Naive thymus-derived CD4-positive, alpha-beta T cell (primary cell): Measurements from ENCODE around the gene USP9X. TPM values are rescaled to one million over a fixed set of nuclear protein-coding genes. Genes with fewer than 3 reads are reported as not detected.
A peak's percentile ranks its signal among the peaks of the same experiment; 100 is the strongest.
"Not testable (repeated sequence)": the region's sequence is repeated elsewhere in the genome, so short reads cannot be mapped to it uniquely, and the experiment has no call there.

Experiments used
- ATAC-seq: fragments of 150-1000 bp; cut with Tn5 transposase; 2 replicates; pipeline ENCODE4 v1.10.0; 2021; ENCODE audit warnings: mild to moderate bottlenecking, moderate library complexity
- CTCF ChIA-PET: fragments of 350-600 bp; sonication (Branson Sonifier 250); formaldehyde crosslinking; loops from one replicate; lab custom pipeline; 2021; ENCODE audit warnings: antibody characterized with exemption; lab: Charles Lee
- POLR2A ChIA-PET: fragments of 350-600 bp; sonication (Branson Sonifier 250); formaldehyde crosslinking; loops from one replicate; lab custom pipeline; 2021; ENCODE audit warnings: antibody characterized with exemption, inconsistent platforms; lab: Charles Lee
- DNase-seq, 9 donors: peaks; one replicate each; pipeline versions ENCODE4 v3.0.0 to v3.0.0-alpha.2; 2020 to 2022; ENCODE audit warnings: mixed read lengths in 1 of 9
- H3K27ac ChIP-seq: one replicate; pipeline ENCODE4 v1.7.0; 2013; ENCODE audit warnings: mild to moderate bottlenecking, low read depth, low read length, moderate library complexity
- H3K27me3 ChIP-seq, 2 donors: one replicate each; pipeline ENCODE4 v1.7.0; 2013; ENCODE audit warnings: low read length in 2 of 2, mild to moderate bottlenecking in 2 of 2, moderate library complexity in 2 of 2; ENCODE audit not compliant: control insufficient read depth in 2 of 2, insufficient read depth in 2 of 2
- H3K36me3 ChIP-seq, 3 experiments: 1 replicate in 2 of 3; 2 replicates in 1 of 3; pipeline ENCODE4 v1.7.0; 2013; ENCODE audit warnings: low read length in 3 of 3, mild to moderate bottlenecking in 3 of 3, moderate library complexity in 1 of 3; ENCODE audit not compliant: insufficient read depth in 3 of 3, control insufficient read depth in 2 of 3
- H3K4me1 ChIP-seq, 2 donors: one replicate each; pipeline ENCODE4 v1.7.0; 2013; ENCODE audit warnings: low read length in 2 of 2, mild to moderate bottlenecking in 2 of 2, moderate library complexity in 1 of 2; ENCODE audit not compliant: control insufficient read depth in 2 of 2, insufficient read depth in 2 of 2
- H3K4me3 ChIP-seq: 2 replicates; pipeline ENCODE4 v1.7.0; 2013; ENCODE audit warnings: mild to moderate bottlenecking, low read length
- H3K9me3 ChIP-seq, 3 experiments: 1 replicate in 2 of 3; 2 replicates in 1 of 3; pipeline ENCODE4 v1.7.0; 2013; ENCODE audit warnings: low read length in 3 of 3; ENCODE audit not compliant: control insufficient read depth in 2 of 3
- H3K27ac Mint-ChIP-seq, 9 donors: one replicate each; pipeline ENCODE4 v1.8.0; 2020 to 2022; ENCODE audit warnings: mixed read lengths in 9 of 9, mild to moderate bottlenecking in 8 of 9, moderate library complexity in 5 of 9, inconsistent platforms in 2 of 9
- H3K27me3 Mint-ChIP-seq, 5 donors: one replicate each; pipeline ENCODE4 v1.8.0; 2021 to 2022; ENCODE audit warnings: mixed read lengths in 5 of 5, mild to moderate bottlenecking in 1 of 5
- H3K36me3 Mint-ChIP-seq, 5 donors: one replicate each; pipeline ENCODE4 v1.8.0; 2020 to 2022; ENCODE audit warnings: mixed read lengths in 5 of 5, mild to moderate bottlenecking in 3 of 5, inconsistent platforms in 1 of 5
- H3K4me1 Mint-ChIP-seq, 7 donors: one replicate each; pipeline ENCODE4 v1.8.0; 2020 to 2022; ENCODE audit warnings: mixed read lengths in 7 of 7, mild to moderate bottlenecking in 3 of 7, inconsistent platforms in 1 of 7
- H3K4me3 Mint-ChIP-seq, 10 donors: one replicate each; pipeline ENCODE4 v1.8.0; 2020 to 2022; ENCODE audit warnings: mild to moderate bottlenecking in 10 of 10, mixed read lengths in 10 of 10, moderate library complexity in 6 of 10, inconsistent platforms in 2 of 10
- H3K9me3 Mint-ChIP-seq, 11 donors: one replicate each; pipeline ENCODE4 v1.8.0; 2020 to 2022; ENCODE audit warnings: mixed read lengths in 11 of 11, mild to moderate bottlenecking in 4 of 11, inconsistent platforms in 1 of 11, moderate library complexity in 1 of 11
- intact Hi-C, 2 donors: fragments of 100-400 bp; cut with micrococcal nuclease; formaldehyde crosslinking; loops; one replicate each; pipeline ENCODE4 v1.15.1; 2023
- polyA plus RNA-seq, 2 donors: library from polyadenylated mRNA; unstranded; fragments of 300-500 nt; fragmentation: Illumina TruSeq; gene quantifications; one replicate each; pipeline ENCODE4 v1.2.3, GENCODE V29; 2021
- total RNA-seq, 6 experiments: library from RNA in 5 of 6; stranded (reverse) in 5 of 6; gene quantifications; 1 replicate in 5 of 6; 2 replicates in 1 of 6; pipeline ENCODE4 v1.2.3 and lab custom pipeline; 2021 to 2026

USP9X gene
- total and polyA plus RNA-seq, 7 experiments from 2014 or later, result 22.6 to 79.5 (median 68.9) TPM

- peaks cover 0 to 8% (median 0%) of the 10 kb centered on the region in 5 donors for H3K36me3 Mint-ChIP-seq
- DNase-seq (no peak), ATAC-seq (no peak)
- no peaks in the 10 kb centered on the region for H3K27me3 Mint-ChIP-seq
- H3K27ac ChIP-seq, result no peak overlapping the region
- H3K4me1 ChIP-seq, result peaks cover 3 to 27% of the 10 kb centered on the region in 2 donors
- H3K4me3 Mint-ChIP-seq, result peak overlapping the region in 8 of 10 donors; percentile 1 to 86 (median 50)
- no peaks in the 10 kb centered on the region for H3K9me3 ChIP-seq
- ChIA-PET CTCF (no interaction called here), POLR2A (interaction anchor here (1.6 kb wide), 1 partner anchor 11 kb away, joined by 5 read pairs; no protein-coding TSS in a partner anchor)
- H3K36me3 ChIP-seq, result no peaks in the 10 kb centered on the region
- H3K27ac Mint-ChIP-seq, result peak overlapping the region in 3 of 9 donors; percentile 56 to 85 (median 79)
- H3K4me3 ChIP-seq, result no peak overlapping the region
- H3K9me3 Mint-ChIP-seq, result no peaks in the 10 kb centered on the region
- intact Hi-C loops, result loop anchor here in 1 of 2 donors (1.0 kb wide), 1 partner anchor 8 kb away; no protein-coding TSS in a partner anchor
- peaks cover 22 to 97% (median 75%) of the 10 kb centered on the region in 7 donors for H3K4me1 Mint-ChIP-seq
- H3K27me3 ChIP-seq, result no peaks in the 10 kb centered on the region
Observed at GRCh38 chrX:41097326-41097725, 12.1 kb downstream of the USP9X start.

GRCh38 chrX:41100200-41100599 is 15.0 kb downstream of the USP9X start:
- no peaks in the 10 kb centered on the region for H3K9me3 Mint-ChIP-seq
- H3K27ac Mint-ChIP-seq, result peak overlapping the region in 4 of 9 donors; percentile 3 to 66 (median 34)
- Histone ChIP-seq H3K4me1 (peaks cover 3 to 12% of the 10 kb centered on the region in 2 donors), H3K36me3 (no peaks in the 10 kb centered on the region), H3K9me3 (no peaks in the 10 kb centered on the region), H3K27me3 (no peaks in the 10 kb centered on the region), H3K4me3 (no peak overlapping the region), H3K27ac (no peak overlapping the region)
- ChIA-PET POLR2A (interaction anchor here (1.3 kb wide), 1 partner anchor 16 kb away, joined by 3 read pairs; no protein-coding TSS in a partner anchor), CTCF (no interaction called here)
- DNase-seq (no peak), ATAC-seq (no peak)
- H3K27me3 Mint-ChIP-seq, result no peaks in the 10 kb centered on the region
- peak overlapping the region in 5 of 10 donors; percentile 5 to 37 (median 21) for H3K4me3 Mint-ChIP-seq
- H3K36me3 Mint-ChIP-seq, result peaks cover 0 to 5% (median 0%) of the 10 kb centered on the region in 5 donors
- intact Hi-C loops, result no loop called here
- H3K4me1 Mint-ChIP-seq, result peaks cover 21 to 94% (median 65%) of the 10 kb centered on the region in 7 donors

GRCh38 chrX:41100819-41101218 is 15.6 kb downstream of the USP9X start:
- H3K4me1 ChIP-seq, result peaks cover 6 to 7% of the 10 kb centered on the region in 2 donors
- Mint-ChIP-seq H3K4me1 (peaks cover 17 to 94% (median 65%) of the 10 kb centered on the region in 7 donors), H3K4me3 (peak overlapping the region in 2 of 10 donors; percentile 5 to 12), H3K36me3 (peaks cover 0 to 5% (median 0%) of the 10 kb centered on the region in 5 donors), H3K27ac (no peak overlapping the region), H3K27me3 (no peaks in the 10 kb centered on the region), H3K9me3 (no peaks in the 10 kb centered on the region)
- ChIA-PET CTCF (no interaction called here), POLR2A (interaction anchor here (1.3 kb wide), 1 partner anchor 15 kb away, joined by 3 read pairs; no protein-coding TSS in a partner anchor)
- no peaks in the 10 kb centered on the region for H3K36me3 ChIP-seq
- no peak for DNase-seq
- no peaks in the 10 kb centered on the region for H3K9me3 ChIP-seq
- intact Hi-C loops, result no loop called here
- H3K27me3 ChIP-seq, result no peaks in the 10 kb centered on the region
- H3K4me3 ChIP-seq, result no peak overlapping the region
- no peak for ATAC-seq
- H3K27ac ChIP-seq, result no peak overlapping the region

- POLR2A ChIA-PET, result no interaction called here
Observed at GRCh38 chrX:41105005-41105404, 19.8 kb downstream of the USP9X start.

DNA sequence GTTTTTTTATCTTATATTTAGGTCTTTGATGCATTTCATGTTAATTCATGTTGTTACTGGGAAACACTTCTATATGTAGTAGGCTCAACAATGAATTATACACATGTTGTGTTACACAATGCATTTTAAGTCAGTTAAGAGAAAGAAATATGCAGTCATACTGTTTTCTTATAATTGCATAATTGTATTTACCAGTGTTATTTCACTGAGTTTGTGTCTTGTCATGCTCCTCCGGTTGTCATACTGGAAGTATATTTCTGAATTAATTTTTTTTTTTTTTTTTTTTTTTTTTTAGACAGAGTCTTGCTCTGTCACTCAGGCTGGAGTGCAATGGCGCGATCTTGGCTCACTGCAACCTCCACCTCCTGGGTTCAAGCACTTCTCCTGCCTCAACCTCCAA is 21.0 kb downstream of the USP9X start:
- POLR2A ChIA-PET, result interaction anchor here (0.6 kb wide), 1 partner anchor 23 kb away, joined by 3 read pairs; no protein-coding TSS in a partner anchor
- Mint-ChIP-seq H3K4me3 (peak overlapping the region in 1 of 10 donors; percentile 2), H3K36me3 (peaks cover 5 to 15% (median 9%) of the 10 kb centered on the region in 5 donors), H3K27ac (peak overlapping the region in 1 of 9 donors; percentile 31), H3K9me3 (peaks cover 0 to 14% (median 0%) of the 10 kb centered on the region in 11 donors), H3K4me1 (peaks cover 34 to 86% (median 70%) of the 10 kb centered on the region in 7 donors)
- H3K27me3 ChIP-seq, H3K27ac ChIP-seq, ATAC-seq, DNase-seq, H3K4me3 ChIP-seq, intact Hi-C loops, H3K27me3 Mint-ChIP-seq, H3K9me3 ChIP-seq, H3K36me3 ChIP-seq, CTCF ChIA-PET: not testable (repeated sequence)
- H3K4me1 ChIP-seq, result peaks cover 21 to 33% of the 10 kb centered on the region in 2 donors

More at GRCh38 chrX:41105005-41105404, 19.8 kb downstream of the USP9X start:
- Histone ChIP-seq H3K4me1 (peaks cover 16 to 22% of the 10 kb centered on the region in 2 donors), H3K27ac (no peak overlapping the region), H3K4me3 (no peak overlapping the region), H3K9me3 (no peaks in the 10 kb centered on the region), H3K36me3 (no peaks in the 10 kb centered on the region), H3K27me3 (no peaks in the 10 kb centered on the region)
- intact Hi-C loops, result loop anchor here in 1 of 2 donors (1.0 kb wide), 1 partner anchor 8 kb away; no protein-coding TSS in a partner anchor
- DNase-seq (no peak), ATAC-seq (peak; percentile 34)
- CTCF ChIA-PET, result interaction anchor here (0.6 to 0.7 kb wide), 2 partner anchors 15 to 77 kb away, joined by 3 to 4 read pairs; no protein-coding TSS in a partner anchor
- Mint-ChIP-seq H3K36me3 (peaks cover 5 to 15% (median 9%) of the 10 kb centered on the region in 5 donors), H3K4me3 (peak overlapping the region in 5 of 10 donors; percentile 7 to 60 (median 23)), H3K27ac (peak overlapping the region in 6 of 9 donors; percentile 4 to 76 (median 57)), H3K27me3 (no peaks in the 10 kb centered on the region), H3K9me3 (peaks cover 0 to 14% (median 0%) of the 10 kb centered on the region in 11 donors), H3K4me1 (peaks cover 27 to 85% (median 62%) of the 10 kb centered on the region in 7 donors)

GRCh38 chrX:41108007-41108406 is 22.8 kb downstream of the USP9X start:
- Histone ChIP-seq H3K4me1 (peaks cover 21 to 36% of the 10 kb centered on the region in 2 donors), H3K27me3 (no peaks in the 10 kb centered on the region), H3K9me3 (no peaks in the 10 kb centered on the region), H3K27ac (no peak overlapping the region), H3K4me3 (no peak overlapping the region), H3K36me3 (no peaks in the 10 kb centered on the region)
- peaks cover 0 to 14% (median 0%) of the 10 kb centered on the region in 11 donors for H3K9me3 Mint-ChIP-seq
- peak overlapping the region in 9 of 10 donors; percentile 3 to 68 (median 50) for H3K4me3 Mint-ChIP-seq
- H3K36me3 Mint-ChIP-seq, result peaks cover 5 to 15% (median 9%) of the 10 kb centered on the region in 5 donors
- DNase-seq, result no peak
- no peaks in the 10 kb centered on the region for H3K27me3 Mint-ChIP-seq
- intact Hi-C loops, result no loop called here
- ChIA-PET CTCF (no interaction called here), POLR2A (no interaction called here)
- H3K4me1 Mint-ChIP-seq, result peaks cover 38 to 86% (median 76%) of the 10 kb centered on the region in 7 donors
- ATAC-seq, result no peak
- peak overlapping the region in 5 of 9 donors; percentile 15 to 81 (median 59) for H3K27ac Mint-ChIP-seq
